SH-SY5Y (cell line): Measurements from ENCODE around the gene ANKFY1.

Experiments used
- GATA2 ChIP-seq: IDR thresholded peaks from 2 replicates; pipeline ENCODE4 v1.6.1; 2011; ENCODE audit warnings: mild to moderate bottlenecking, low read depth, low read length
- GATA3 ChIP-seq: IDR thresholded peaks from 2 replicates; pipeline ENCODE4 v1.6.1; 2011; ENCODE audit warnings: low read depth, mild to moderate bottlenecking, low read length, moderate library complexity

Gene ANKFY1

DNA sequence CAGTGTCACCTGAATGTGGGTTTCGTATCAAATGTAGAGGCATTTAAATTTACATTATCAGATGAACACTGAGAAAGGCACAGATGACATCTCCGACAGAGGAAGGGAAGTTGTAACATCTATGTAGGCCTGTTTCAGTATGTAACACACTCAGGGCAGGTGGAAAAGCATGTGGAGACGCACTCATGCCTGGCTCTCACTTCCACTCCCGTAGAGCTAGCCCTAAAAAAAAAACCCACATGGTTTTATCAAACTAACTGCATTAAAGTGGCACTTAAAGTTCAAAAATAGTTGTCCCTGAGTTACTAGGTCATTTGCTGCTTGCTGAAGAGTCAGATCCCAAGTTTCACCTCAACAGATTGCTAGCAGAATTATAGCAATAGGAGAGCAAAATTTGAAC, 6.1 kb upstream of the ANKFY1 start:
- TF ChIP-seq GATA3 (no peak), GATA2 (no peak)

DNA sequence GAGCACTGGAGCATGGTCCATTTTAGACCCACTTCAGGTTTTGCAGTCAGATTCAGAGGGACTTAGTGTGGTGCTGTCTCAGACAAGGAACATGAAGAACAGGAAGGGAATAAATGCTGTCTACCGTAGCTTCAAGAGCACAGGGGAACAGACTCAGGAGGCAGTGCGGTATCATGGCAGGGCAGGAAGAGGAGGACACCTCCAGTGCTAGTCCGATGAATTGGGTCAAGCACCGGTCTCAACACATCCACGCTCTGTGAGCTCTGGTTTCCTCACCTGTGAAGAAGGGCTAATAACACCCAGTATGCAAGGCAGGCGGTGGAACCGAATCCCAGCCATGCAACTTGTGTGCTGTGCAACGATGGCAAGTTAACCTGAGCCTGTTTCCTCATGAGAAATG, 3.6 kb upstream of the ANKFY1 start:
- TF ChIP-seq GATA2 (no peak), GATA3 (no peak)

DNA sequence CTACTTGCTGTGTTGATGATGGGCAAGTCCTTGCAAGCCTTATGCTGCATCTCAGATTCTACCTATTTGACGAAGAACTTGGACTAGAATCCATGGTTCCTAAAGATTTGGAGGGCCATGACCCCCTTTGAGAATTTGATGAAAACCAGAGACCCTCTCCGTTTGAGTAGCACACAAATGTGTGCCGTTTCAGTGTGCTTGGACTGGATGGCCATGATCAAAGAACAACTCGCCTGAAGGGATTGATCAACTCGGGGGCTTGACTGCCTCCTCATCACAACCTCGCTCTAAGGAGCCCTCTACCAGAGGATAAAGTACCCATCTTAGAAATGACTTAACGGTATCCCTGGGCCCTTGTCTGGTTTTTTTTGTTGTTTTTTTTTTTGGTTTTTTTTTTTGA, 2.8 kb upstream of the ANKFY1 start:
- TF ChIP-seq GATA2 = no peak
- no peak for TF ChIP-seq GATA3

DNA sequence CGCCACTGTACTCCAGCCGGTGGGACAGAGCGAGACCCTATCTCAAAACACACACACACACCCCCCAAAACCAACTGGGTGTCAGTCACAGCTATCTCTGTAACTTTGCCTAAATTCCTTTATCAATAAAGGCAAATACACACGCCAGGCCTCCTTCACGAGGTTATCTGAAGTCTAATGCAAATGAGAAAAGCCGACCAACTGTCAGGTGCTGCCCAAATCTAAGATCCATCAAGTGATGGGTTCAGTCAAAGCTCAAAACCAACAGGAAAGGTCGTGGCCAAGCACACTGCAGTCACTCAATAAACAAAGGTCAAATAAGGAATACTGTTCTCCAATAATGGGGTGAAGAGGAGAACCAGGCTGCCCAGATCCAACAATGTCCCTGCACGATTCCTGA, 1.1 kb downstream of the ANKFY1 start:
- no peak for TF ChIP-seq GATA3

DNA sequence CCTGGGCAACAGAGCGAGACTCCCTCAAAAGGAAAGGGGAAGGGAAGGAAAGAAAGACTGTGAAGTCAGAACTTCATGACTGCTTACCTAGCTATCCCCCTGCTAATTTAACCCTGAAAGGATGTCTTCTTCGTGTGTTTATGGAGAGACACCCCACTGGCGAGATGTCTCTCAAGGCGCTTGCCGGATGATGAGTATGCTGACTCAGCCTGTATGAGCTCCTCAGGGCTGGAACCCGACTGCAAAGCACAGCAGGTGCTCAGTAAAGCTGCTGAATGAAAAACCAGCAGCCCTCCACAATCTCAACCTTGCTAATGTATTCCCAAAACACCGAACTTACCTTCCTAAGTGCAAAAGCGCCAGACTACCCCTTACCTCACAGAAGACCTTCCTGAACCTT, 2.3 kb downstream of the ANKFY1 start:
- TF ChIP-seq GATA3 (no peak), GATA2 (no peak)

DNA sequence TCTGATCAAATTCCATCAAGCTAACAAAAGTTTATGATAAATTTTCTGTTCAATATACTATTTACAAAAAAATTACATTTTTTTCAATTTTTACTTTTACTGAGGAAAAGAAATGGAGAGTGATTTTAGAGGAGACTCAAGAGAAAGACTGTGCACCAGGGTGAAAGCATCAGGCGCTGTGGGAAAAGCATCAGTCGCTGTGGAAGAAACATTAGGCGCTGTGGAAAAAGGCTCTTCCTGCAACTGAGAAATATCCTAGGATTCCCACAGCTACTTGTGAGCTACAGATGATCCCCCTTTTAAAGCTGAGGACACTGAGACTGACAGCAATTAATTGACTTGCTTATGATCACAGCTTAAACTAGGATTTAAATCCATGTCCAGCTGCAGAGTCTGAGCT, 4.9 kb downstream of the ANKFY1 start:
- no peak for TF ChIP-seq GATA3
- no peak for TF ChIP-seq GATA2

DNA sequence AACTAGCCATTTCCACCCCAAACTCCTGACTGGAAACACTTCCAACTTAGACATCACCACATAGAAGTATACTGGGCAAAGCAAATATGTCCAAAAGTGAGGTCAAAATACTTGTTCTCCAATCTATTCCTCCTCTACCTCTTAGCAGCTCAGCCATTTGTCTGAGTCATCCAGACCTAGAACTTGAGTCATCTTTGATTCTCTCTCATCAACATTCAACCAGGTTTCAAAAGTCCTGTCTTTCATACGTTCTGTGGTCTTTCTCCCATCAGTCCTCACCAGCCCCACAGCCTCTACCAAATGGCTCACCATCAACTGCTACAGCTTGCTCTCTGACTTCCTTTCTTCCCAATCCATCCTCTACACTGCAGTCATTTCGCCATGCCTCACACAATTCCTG, 6.8 kb downstream of the ANKFY1 start:
- TF ChIP-seq GATA2 = no peak
- no peak for TF ChIP-seq GATA3

DNA sequence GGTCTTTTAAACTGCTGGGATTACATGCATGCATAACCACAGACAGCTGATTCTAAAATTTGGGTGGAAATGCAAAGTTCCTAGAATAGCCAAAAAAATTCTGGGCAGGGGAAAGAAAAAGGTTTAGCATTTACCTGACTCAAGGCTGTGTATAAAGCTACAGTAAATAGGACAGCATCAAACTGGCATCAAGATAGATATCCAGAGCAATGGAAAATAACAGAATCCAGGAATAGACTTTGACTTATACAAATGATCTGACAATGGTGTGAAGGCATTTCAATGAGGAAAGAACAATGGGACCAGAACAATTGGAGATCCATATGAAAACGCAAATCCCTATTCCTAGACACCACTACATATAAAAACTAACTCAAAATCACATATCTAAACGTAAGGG, 12.9 kb downstream of the ANKFY1 start:
- no peak for TF ChIP-seq GATA2
- TF ChIP-seq GATA3 = no peak

DNA sequence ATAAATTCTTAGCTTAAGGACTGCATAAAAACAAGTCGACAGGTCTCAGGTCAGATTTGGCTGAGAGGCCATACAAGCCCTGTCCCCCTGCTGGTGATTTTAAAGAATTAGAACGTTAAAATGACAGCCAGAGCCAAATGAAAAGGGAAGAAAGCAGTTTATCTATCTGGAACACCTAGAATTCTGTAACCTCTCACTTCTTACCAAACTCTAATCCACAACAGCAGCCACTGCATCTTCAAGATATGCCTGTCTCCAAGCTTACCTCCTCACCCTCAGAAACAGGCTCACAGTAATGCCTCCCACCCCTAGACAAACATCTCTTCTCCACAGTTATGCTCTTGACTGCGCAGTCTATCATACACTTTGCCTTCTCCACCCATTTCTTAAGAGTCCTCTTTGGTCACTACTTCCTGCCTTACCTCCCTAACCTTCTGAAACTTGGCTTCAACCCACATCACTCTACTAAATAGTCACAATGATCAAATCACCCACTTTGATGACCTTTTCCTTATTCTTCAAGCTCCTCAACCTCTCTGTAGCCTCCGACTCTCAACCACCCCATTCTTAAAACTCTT, 14.2 kb downstream of the ANKFY1 start:
- TF ChIP-seq GATA3 (no peak), GATA2 (no peak)

DNA sequence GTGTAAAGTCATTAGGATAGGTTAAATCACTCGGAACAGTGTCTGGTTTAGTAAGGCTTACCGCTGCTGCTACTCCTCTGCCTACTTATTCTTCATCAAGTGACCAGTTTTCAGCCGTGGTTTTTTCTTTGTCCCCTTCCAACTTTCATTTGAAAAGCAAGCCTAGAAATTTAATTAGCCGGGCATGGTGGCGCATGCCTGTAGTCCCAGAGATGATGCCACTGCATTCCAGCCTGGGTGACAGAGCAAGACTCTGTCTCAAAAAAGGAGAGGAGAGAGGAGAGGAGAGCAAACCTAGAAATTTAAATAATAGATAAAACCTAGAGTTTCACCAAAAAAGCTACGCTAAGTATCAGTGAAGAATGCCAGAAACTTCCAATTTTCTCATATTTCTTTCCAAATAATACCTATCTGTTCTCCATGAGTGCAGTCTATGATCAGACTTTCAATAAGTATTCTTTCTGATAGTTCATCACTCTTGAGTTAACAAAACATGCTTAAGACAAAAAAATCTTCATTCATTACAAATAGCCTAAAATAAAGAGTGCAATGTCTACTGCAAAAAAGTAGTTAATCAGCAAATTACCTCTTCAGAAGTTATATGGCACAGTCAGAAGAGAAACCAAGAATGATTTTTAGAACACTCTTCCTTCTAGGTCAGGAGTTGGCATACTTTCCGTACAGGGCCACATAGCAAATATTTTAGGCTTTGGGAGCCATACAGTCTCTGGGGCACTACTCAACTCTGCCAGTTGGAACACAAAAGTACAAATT, 15.1 kb downstream of the ANKFY1 start:
- TF ChIP-seq GATA3 (no peak), GATA2 (no peak)

DNA sequence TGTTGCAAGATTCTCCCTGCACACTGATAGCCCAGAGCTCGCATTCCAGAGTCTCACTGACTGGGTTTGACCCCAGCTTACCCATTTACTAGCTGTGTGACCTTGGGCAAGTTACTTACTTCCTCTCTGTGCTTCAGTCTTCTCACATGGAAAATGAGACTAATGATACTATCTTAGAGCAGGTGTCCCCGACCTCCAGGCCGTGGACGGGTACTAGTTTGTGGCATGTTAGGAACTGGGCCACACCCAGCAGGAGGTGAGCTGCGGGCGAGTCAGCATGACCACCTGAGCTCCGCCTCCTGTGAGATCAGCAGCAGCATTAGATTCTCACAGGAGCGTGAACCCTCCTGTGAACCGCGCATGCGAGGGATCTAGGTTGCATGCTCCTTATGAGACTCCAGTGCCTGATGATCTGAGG, 15.8 kb downstream of the ANKFY1 start:
- TF ChIP-seq GATA2 (no peak), GATA3 (no peak)

DNA sequence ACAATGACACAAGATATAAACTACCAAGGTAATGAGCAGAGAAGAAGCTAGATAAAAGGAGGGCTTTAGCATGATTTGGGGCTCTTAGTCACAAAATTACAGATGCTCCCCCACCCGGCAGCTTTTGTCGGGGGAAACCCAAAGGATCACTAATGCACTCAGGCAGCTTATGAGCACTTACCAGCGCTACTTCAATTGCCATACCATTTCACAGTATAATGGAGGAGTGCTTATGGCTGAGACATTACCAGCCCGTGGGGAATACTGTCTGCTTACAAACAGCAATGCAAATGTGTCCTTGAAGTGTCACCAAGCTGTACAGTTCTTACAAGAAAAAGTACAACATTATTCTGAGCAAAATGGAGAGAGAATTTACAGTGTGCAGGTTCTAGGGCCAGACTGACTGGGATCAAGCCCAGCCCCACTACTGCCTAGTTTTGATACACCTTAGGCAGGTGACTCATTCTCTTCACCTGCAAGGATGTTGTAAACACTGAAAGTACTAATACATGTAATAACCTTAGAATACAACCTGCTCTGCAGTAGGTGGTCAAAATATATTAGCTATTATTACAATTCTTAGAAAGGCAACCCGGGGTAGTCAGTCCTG, 16.3 kb downstream of the ANKFY1 start:
- TF ChIP-seq GATA2 (no peak), GATA3 (no peak)

DNA sequence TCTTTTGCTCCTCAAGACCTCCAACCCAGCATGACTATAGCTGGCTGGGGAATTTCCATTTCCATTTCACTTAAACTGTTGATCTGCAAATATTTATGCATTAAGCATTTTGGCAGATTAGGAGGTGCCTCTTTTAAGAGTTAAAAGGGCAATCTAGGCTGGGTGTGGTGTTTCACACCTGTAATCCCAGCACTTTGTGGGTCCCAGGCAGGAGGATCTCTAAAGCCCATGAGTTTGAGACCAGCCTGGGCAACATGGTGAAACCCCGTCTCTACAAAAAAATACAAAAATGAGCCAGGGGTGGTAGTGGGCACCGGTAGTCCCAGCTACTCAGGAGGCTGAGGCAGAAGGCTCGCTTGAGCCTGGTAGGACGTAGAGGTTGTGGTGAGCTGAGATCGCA, 17.1 kb downstream of the ANKFY1 start:
- TF ChIP-seq GATA2 (no peak), GATA3 (no peak)

DNA sequence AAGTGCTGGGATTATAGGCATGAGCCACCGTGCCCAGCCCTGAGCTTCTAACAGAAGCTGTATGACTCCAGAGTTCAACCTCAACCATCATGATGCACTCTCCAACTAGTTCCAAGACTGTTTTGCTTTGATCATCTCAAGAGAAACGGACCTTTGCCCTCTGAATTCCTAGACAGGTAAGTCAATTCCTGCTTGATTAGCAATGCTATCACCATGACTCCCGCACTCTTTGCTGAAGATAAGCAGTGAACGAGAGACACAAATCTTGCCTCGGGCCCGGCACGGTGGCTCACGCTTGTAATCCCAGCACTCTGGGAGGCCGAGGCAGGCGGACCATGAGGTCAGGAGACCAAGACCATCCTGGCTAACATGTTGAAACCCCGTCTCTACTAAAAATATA, 22.2 kb downstream of the ANKFY1 start:
- no peak for TF ChIP-seq GATA3
- no peak for TF ChIP-seq GATA2

DNA sequence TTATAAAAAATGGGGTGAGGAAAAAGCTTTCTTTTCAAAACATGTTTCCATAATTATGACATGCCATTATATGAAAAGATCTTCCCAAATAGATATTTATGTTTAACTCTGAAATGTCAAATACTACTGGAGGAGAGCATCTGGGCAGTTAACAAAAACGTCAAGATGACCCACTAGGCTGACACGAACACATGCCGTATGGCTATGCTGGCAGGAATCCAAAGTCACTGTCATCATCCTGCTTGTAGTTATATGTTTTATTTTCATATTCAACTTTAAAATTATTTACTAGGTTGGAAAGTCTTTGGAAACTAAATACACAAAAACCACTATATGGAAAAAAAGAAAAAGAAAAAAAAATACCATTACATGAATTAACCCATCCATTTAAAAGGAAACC, 27.3 kb downstream of the ANKFY1 start:
- TF ChIP-seq GATA3 (no peak), GATA2 (no peak)
